T1000 (cell line): Measurements from ENCODE around the gene KCNJ9.

ENCODE experiments used
- DNase-seq: peaks from one replicate; lab custom pipeline; 2025; ENCODE audit warnings: mixed read lengths; lab: John Stamatoyannopoulos, UW

The KCNJ9 gene

DNA sequence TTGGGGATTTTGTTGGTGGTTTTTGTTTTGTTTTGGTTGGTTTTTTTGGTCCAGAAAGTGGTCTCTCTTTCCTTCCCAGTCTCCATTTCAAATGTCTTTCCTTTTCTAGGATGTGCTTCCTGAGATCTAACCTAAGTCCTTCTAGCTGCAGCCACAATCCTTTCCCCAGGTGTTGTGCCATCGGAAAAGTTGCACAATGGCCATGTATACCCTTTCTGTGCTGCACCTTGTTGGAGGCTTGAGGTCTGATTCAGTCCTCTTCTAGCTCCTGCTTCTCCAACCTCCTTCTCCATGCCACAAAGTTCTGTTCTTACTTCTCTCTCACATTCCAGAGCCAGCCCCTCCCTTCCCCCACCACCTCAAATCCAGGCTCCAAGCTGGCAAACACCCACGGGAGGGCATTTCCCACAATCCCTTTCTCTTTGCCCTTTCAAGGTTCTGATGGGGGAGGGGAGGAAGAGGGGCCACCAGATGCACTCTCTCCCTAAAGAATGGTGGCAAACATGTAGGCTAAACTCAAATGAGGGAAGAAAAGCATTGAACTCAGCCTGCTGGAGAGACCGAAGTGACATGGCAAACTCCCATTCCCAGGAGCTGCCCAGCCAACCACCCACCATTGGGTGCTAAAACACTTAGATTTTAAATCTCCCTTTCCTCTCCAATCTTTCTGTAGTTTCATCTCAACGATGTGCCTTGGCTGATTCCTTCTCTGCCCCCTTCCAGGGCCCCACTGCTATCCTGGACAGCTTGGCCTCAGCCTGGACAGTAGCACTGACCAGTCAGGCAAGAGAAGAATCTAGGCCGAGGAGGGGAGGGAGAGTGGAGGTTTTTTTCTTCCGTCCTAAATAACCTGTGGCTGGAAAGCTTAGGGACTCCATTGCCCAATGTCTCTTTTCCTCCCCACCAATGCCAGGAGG, 14.3 kb upstream of the KCNJ9 start:
- no peak for DNase-seq

DNA sequence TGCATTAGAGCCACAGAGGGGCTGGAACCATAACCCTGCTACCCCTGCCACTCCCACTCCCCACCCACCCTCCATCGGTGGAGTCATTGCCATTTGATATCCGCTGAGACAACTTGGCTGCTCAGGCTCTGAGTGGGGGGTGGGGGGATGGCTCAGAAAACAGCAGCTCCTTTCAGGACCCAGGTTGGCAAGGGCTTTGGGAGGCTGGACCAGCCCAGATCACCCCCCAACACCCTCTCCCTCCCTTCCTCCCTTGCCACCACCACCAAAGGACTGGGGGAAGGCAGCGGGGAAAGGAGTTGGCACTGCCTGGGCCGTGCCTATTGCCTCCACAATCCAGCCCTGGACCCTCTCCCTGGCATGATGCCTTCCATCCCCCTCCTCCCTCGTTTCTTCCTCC, 13.1 kb upstream of the KCNJ9 start:
- no peak for DNase-seq

DNA sequence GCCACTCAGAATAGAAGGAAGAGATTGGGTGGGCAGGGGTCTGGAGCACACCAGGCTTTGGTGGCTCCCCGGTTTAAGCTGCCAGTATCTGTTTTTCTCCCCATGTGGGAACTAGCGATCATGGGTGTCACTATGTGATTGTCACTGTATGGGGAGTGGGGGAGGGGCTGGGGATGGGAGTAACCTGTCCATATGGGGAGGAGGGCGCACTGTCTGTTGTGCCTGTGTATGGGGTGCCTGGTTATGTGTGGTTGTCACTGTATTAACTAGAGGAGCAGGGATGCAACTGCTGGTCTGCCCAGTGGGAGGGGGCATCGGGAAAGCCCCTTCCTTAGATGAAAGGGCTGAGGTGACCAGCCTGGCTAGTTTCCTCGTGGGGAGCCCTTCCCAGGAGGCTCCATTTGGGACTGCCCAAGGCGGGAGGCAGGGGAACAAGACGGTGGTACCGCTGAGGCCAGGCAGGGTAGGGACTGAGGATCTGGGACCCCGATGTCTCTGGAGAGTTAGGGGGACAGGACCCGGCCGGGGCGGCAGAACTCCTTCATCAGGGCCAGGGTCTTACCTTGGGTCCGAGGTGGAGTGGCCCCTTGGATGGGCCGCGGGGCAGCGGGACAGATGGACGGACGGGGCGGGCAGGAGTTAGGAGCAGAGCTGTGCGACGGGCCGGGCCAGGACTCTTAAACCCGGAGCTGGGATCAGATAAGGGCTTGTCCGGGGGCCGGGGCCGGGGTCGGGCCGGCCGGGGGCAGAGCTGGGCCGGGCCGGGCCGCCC, 11.7 kb upstream of the KCNJ9 start, which contains the start of gene KCNJ10:
TSS of gene KCNJ10 (minus strand) at position 701 of the 772 bp plus-strand sequence. CDS start 27,628 bp downstream, outside the sequence.
- DNase-seq: no peak

DNA sequence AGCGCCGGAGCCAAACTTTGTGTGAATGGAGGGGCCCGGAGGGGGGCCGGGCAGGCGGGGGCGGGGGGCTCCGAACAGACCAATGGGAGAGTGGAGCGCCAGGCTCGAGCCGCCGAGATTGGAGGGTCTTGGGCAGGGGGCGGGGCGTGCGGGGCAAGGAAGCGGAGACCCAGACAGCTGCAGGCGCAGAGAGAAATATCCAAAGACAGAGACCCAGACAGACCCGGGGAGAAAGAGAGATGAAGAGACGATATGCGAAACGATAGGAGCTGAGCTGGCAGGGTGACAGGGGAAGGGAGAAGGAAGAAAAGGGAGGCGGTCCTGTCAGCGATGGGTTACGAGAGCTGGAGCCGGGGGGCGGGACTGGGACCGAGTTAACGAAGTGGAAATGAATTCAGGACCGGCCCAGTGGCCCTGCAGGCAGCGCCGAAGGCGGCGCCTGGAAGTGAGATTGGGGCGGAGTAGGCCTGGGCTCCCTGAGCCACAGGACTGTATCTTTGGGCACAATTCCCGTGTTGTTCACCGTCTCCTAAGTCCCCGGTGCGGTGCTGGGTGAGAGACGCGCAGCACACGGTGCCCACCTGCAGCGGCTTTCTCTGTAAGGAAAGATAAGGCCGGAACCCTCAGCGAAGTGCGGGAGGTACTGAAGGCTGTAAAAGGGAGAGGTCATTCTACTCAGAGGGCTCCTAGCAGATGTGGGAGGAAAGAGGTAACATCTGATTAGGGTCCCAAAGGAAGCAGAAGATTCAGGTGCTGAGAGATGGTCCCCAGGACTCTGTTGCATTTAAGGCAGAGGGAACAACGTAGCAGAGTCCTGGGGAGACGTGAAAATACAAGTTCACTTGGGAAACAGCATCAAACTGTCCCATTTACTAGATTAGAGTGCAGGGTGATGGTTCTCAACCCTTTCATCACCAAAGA, 10.8 kb upstream of the KCNJ9 start:
- DNase-seq: no peak

DNA sequence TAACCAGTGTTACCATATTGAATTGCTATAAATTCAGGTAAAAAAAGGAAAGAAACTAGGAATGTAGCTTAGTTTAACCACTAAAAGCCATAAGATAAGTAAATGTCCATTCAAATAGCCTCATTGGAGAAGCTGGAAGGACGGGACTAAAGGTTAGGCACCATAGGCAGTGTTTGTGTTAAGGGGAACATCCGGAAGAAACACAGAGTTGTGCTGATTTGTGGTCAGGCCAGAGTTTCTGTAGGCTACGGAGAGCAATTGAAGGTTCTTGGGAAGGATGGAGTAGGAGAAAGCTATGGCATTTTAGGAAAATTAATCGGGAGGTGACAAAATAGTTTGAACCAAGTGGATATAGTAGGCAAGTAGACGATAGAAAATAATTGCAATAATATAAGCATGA, 10.0 kb upstream of the KCNJ9 start:
- no peak for DNase-seq

DNA sequence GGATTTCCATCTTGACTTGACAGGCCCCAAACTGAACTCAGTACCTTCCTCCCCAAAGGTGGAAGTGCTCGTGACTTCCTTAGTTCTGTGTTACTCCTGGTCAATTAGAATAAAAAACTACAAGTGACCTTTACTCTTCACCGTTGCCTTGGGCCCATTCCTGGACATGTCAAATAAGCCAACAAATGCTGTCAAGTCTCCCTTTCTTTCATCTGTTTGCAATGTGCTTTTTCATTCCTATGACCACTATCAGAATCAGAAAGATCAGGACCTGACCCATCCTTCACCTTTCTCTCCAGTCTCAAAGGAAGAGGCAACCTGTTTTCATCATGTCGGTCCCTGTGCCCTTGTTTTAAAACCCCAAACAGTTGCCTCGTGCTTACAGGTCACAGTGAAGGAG, 6.5 kb upstream of the KCNJ9 start:
- no peak for DNase-seq

DNA sequence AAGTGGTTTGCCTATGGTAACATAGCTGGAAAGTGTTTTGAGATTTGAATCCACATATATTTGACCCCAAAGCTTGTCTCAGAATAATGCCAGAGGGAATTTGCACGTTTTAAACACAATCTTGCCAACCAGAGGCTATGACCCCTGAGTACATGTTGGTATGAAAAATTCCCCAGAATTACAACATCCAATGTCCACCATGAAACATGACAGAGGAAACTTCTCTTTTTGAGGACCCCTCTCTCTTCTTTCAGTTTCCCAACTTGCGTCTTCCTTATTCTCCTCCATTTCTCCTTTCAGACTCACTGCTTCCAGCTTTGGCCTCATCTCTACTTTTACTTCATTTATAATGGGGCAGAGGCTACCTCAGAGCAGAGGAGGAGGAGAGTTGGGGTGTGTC, 5.5 kb upstream of the KCNJ9 start:
- no peak for DNase-seq

DNA sequence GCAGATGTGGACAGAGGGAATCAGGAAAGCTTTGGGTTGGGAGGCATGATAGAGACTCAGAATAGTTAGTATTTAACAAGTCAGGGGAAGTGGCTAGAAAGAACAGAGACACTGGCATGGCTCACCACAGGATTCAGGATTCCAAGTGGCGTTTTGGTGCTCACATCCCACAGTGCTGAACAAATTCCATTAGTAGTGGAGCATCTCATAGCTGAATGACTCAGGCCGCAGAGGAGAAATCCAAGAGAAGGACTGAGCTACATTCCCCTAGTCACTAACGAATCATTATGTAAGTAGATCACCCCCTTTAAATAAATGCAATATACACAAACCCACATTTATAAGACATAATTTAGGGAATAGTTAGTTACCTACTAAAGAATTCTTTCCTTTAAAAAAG, 5.0 kb upstream of the KCNJ9 start:
- DNase-seq: no peak

DNA sequence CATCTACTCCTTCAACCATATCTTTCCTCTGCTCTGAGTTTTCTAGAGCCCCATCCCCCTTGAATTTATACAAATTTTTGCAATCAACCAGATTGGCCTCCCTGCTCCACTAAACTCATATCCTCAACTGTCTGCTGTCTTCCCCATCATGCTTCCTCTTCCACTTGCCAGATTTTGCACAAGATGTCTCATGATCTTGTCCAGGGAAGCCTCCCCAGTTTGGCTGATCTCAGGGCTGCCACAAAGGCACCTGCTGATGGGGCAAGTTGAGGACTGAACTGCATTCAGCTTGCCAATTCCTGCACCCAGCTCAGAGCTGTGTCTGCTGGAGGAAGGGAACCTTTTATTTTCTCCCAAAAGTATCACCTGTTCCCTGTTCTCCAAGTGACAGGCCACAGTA, 3.9 kb upstream of the KCNJ9 start:
- DNase-seq: no peak

DNA sequence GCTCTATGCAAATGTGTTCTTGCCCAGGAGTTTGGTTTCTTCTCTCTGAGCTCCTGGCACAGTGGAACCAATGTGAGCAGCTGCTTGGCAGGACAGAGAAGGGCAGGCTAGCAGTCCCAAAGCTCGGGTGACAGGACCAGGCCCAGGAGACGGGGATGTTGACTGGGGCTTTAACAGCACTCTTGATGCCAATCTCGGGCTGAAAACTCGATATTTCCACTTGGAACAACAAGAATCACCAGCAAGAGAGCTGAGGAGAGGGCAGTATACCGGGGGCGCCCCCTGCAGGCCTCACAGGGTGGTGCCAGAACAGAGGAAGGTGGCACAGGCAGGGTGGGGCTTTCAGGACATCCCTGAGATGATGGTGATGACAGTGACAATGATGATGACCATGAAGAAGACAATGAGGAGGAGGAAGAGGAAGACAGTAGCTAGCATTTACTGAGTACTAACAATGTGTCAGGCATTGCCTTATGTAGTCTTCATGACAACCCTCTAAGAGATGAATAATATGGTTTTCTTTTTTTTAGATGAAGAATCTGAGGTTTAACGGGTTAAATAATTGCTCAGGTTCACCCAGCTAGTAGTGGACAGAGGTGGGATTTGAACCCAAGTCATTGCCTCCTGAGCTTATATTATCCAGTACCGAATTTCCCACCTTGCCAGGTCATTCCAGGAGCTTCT, 2.7 kb upstream of the KCNJ9 start:
- no peak for DNase-seq

DNA sequence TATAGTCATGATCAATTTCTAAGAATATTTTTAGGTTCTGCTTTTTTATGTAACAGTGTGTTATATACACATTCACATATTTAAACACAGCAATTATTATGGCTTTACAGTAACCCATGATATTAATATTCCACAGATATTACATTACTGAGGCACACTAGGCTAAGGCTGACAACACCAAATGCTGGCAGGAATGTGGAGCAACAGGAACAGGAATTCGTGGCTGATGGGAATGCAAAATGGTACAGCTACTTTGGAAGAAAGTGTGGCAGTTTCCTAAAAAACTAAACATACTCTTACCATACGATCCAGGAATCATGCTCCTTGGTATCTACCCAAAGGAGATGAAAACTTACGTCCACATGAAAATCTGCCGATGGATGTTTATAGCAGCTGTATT, 1.9 kb upstream of the KCNJ9 start:
- no peak for DNase-seq

DNA sequence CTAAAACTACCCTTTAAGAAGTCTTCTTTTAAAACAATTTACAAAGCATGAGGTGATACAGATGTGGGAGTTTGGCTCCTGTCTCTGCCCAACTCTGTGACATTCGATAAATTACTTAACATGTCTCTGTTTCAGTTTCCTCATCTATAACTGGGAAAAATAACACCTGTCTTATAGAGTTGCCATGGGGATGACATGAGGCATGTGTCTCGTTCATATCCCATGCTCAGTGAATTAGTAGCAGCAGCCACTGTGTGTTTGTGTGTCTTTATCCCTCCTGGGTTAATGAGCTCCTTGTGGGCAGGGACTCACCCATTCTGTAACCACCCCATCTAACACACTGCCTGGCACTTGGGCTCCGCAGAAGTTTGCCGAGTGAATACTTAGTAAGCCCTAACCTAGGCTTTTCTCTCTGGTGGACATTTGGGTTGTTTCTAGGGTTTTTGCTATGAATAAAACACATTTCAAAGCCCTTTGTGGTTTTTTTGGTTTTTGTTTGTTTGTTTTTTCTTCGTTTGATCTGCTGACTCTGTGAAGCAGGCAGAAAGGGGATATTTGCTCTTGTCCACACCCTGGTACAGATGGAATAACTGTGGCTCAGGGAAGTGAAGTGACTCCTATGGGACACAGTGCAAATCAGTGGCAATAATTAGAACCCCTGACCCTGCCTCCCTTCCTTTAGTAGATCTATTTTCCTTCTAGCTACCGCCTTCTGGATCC, 797 bp upstream of the KCNJ9 start:
- DNase-seq: no peak

DNA sequence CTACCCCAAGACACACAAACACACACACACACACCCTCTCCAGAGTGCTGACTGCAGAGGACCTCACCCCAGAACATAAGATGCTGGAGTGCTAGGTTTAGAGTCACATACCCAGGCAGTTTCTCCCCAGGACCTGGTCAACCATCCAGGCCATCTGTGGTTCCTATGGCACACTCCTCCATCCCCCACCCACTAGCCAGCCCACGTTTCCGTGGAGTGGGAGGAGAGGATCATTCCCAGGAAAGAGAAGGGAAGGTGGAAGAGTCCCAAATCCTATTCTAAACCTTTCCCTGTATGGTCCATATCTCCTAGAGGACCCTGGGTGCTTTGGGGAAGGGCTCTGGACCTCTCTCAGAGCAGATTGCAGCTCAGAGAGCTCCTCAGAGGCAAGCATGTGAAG, 1.1 kb downstream of the KCNJ9 start:
- no peak for DNase-seq

DNA sequence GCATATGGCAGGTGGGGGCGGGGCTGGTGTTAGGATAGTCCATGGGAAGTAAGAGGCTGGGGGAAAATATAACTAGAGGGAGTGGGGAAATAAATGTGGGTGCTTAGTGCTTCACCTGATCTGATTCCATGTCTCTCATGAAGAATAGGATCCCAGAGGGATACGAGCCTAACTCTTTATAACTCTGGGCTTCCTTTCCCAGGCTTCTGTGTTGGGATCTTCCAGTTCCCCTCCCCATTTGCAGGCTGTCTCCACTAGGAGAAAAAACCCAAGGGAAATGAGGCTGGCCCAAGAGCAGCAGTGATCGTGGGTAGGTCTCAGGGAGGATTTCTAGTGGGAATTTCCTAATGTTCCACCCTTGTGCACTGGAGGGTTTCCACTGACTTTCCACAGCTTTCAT, 1.6 kb downstream of the KCNJ9 start:
- no peak for DNase-seq

DNA sequence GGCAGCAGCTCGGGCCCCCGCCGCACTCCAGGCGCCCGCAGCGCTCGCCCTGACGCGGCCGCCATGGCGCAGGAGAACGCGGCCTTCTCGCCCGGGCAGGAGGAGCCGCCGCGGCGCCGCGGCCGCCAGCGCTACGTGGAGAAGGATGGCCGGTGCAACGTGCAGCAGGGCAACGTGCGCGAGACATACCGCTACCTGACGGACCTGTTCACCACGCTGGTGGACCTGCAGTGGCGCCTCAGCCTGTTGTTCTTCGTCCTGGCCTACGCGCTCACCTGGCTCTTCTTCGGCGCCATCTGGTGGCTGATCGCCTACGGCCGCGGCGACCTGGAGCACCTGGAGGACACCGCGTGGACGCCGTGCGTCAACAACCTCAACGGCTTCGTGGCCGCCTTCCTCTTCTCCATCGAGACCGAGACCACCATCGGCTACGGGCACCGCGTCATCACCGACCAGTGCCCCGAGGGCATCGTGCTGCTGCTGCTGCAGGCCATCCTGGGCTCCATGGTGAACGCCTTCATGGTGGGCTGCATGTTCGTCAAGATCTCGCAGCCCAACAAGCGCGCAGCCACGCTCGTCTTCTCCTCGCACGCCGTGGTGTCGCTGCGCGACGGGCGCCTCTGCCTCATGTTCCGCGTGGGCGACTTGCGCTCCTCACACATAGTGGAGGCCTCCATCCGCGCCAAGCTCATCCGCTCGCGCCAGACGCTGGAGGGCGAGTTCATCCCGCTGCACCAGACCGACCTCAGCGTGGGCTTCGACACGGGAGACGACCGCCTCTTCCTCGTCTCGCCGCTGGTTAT, 2.8 kb downstream of the KCNJ9 start:
- no peak for DNase-seq

DNA sequence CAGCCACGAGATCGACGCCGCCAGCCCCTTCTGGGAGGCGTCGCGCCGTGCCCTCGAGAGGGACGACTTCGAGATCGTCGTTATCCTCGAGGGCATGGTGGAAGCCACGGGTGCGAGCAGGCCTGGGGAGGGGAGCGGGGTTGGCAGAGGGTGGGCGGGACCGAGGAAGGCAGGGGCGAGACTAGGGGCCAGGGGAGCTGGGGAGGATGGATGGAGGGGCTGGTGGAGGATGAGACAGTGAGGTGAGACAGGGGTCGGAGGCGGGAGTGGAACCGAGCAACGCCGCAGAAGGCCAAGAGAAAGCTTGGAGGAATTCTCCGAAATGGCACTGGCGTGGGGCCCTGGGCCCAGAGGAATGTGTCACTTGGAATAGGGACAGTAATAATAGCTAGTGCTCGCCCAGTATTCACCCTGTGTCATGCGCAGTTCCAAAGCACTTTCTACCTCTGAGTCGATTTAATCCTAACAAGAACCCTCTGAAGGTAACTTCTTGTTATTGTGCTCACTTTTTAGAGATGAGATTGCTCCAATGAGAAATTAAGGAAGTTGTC, 3.5 kb downstream of the KCNJ9 start:
- no peak for DNase-seq

DNA sequence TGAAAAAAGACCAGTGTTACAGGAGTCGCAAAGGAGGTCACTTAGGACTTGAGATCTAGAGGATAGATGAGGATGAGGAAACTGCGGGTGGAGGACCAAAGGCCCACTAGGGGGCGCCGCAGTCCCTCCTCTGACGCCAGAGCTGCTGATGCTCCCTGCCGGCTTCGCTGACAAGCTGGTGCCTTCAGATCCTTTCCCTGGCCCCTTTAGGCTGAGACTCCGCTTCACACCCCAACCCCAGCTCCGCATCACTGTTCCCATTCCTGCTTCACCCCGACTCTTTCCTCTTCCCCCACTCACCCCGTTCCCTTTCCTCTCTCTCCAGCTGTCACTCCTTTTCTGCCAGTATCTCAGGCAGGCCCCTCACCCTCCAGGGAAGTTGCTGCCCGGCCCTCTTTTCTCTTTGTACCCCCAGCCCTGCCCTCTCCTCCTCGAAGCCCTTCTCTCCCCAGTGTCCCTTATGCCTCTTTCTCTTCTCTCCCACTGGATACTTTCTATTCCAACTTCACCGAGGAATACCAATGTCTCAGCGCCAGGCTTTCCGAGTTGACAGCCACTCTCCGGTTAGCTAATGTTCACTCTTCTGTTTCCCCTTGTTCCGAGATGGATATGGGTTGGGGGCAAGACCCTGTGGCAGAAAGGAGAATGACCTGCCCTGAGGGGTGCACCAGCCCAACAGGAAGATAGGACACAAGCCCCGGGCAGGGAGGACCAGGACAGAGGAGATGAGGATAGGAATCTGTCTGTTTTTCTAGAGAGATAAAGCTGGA, 4.5 kb downstream of the KCNJ9 start:
- DNase-seq: no peak

DNA sequence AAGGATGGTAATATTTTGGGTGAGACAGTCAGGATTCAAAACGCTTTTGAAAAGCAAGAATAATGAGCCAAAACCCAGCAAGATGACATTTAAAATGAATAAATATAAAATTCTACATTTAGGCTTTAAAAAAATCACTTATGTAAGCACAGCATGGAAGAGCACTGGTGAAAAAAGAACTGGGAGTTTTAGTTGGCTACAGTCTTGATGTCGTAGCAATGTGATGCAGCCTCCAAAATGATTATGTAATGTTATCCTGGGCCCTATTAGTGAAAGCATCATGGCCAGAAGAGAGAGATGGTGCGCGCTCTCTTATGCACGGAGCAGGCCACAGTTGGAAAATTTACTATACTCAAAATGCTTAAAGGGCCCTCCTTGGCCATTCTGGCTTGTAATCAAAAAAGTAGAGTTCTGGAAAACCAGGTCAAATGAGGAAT, 5.1 kb downstream of the KCNJ9 start:
- no peak for DNase-seq

DNA sequence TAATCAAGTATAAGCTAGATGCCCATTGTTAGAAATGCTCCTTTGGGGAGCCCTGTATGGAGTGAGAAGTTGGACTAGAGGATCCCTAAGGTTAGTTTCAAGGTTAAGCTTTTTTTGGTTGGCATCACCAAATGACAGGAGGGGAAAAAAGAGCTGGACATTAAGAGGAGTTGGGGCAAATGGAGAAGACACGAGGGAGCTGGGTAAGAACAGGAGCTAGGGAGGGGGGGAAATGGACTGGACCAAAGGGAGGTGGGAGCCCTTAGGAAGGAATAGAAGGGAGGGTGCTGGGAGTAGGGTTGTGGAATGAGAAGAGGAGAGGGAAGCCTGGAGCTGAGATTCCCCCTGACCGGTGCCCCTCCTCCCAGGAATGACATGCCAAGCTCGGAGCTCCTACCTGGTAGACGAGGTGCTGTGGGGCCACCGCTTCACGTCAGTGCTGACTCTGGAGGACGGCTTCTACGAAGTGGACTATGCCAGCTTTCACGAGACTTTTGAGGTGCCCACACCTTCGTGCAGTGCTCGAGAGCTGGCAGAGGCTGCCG, 5.9 kb downstream of the KCNJ9 start:
- DNase-seq: no peak
